IPS-11a (cell line): ENCODE measurements around the gene MACF1.

Experiments used
- H3K4me3 ChIP-seq: one replicate; pipeline ENCODE4 v1.5.1; 2013; ENCODE audit warnings: low read depth, low read length, control low read depth

Gene MACF1

GRCh38 chr1:39174390-39175081 is 30.0 kb upstream of the MACF1 start:
- no peak overlapping the region for H3K4me3 ChIP-seq

- H3K4me3 ChIP-seq, result no peak overlapping the region
Measured at GRCh38 chr1:39177706-39178105, 26.8 kb upstream of the MACF1 start.

GRCh38 chr1:39178541-39179431 is 25.7 kb upstream of the MACF1 start:
- H3K4me3 ChIP-seq, result no peak overlapping the region

- H3K4me3 ChIP-seq, result no peak overlapping the region
Measured at GRCh38 chr1:39181311-39181710, 23.2 kb upstream of the MACF1 start.

- H3K4me3 ChIP-seq, result no peak overlapping the region
Measured at GRCh38 chr1:39182804-39183203, 21.7 kb upstream of the MACF1 start.

GRCh38 chr1:39183503-39184353 is 20.8 kb upstream of the MACF1 start:
- no peak overlapping the region for H3K4me3 ChIP-seq

GRCh38 chr1:39184354-39184818 is 20.1 kb upstream of the MACF1 start:
- H3K4me3 ChIP-seq, result no peak overlapping the region

GRCh38 chr1:39187275-39188046 is 17.0 kb upstream of the MACF1 start:
- H3K4me3 ChIP-seq, result no peak overlapping the region

- no peak overlapping the region for H3K4me3 ChIP-seq
Measured at GRCh38 chr1:39189592-39190041, 14.9 kb upstream of the MACF1 start.

GRCh38 chr1:39190096-39190495 is 14.4 kb upstream of the MACF1 start:
- no peak overlapping the region for H3K4me3 ChIP-seq

GRCh38 chr1:39194398-39195051 is 10.0 kb upstream of the MACF1 start:
- H3K4me3 ChIP-seq, result no peak overlapping the region

- no peak overlapping the region for H3K4me3 ChIP-seq
Measured at GRCh38 chr1:39195166-39196111, 9.1 kb upstream of the MACF1 start.

GRCh38 chr1:39196244-39197215 is 8.0 kb upstream of the MACF1 start:
- H3K4me3 ChIP-seq, result no peak overlapping the region

GRCh38 chr1:39199593-39199992 is 4.9 kb upstream of the MACF1 start:
- no peak overlapping the region for H3K4me3 ChIP-seq

GRCh38 chr1:39205102-39205780 is 746 bp downstream of the MACF1 start:
- H3K4me3 ChIP-seq, result no peak overlapping the region

- H3K4me3 ChIP-seq, result no peak overlapping the region
Measured at GRCh38 chr1:39205781-39206464, 1.4 kb downstream of the MACF1 start.
